Lower lobe of right lung (tissue), 2 donors: Measurements from ENCODE around the gene STK11. TPM values are rescaled to one million over a fixed set of nuclear protein-coding genes. Genes with fewer than 3 reads are reported as not detected.
"Not testable (repeated sequence)": the region's sequence is repeated elsewhere in the genome, so short reads cannot be mapped to it uniquely, and the experiment has no call there.

Source experiments
- ATAC-seq, 2 donors: fragments of 200-7000 bp; cut with Tn5 transposase; one replicate each; pipeline ENCODE4 v1.9.1; 2020 to 2022; ENCODE audit warnings: mild to moderate bottlenecking in 2 of 2, moderate library complexity in 2 of 2
- DNase-seq: peaks from one replicate; pipeline ENCODE4 v3.0.0-alpha.2; 2020
- H3K27ac ChIP-seq: fragments of 200-600 bp; one replicate; pipeline ENCODE4 v1.8.0; 2022
- H3K27me3 ChIP-seq: fragments of 200-600 bp; one replicate; pipeline ENCODE4 v1.8.0; 2022; ENCODE audit warnings: low read depth
- H3K36me3 ChIP-seq: fragments of 200-600 bp; one replicate; pipeline ENCODE4 v1.8.0; 2022; ENCODE audit warnings: mild to moderate bottlenecking
- H3K4me1 ChIP-seq: fragments of 200-600 bp; one replicate; pipeline ENCODE4 v1.8.0; 2022
- H3K4me3 ChIP-seq: fragments of 200-600 bp; one replicate; pipeline ENCODE4 v1.8.0; 2022; ENCODE audit warnings: mild to moderate bottlenecking
- H3K9me3 ChIP-seq: fragments of 200-600 bp; one replicate; pipeline ENCODE4 v1.8.0; 2022
- CTCF ChIP-seq: fragments of 200-600 bp; IDR thresholded peaks from one replicate; pipeline ENCODE4 v1.8.0; 2022; ENCODE audit warnings: antibody characterized with exemption, mild to moderate bottlenecking
- intact Hi-C: fragments of 100-400 bp; cut with DNase I; formaldehyde crosslinking; loops from one replicate; pipeline ENCODE4 v1.11.0; 2022
- total RNA-seq: library from RNA; stranded (reverse); fragmentation: NEBNext Ultra II Directional; extraction: Animal tissue kit (Norgen Biotek cat#: 25700); gene quantifications from one replicate; pipeline ENCODE4 v1.2.1, GENCODE V29; 2021
- donor health status: DM: no; HTN: yes; CAD: no; lungs with severe emphysema.

Gene STK11
- total RNA-seq, 1 donor from 2014 or later: 50.5 TPM

DNA sequence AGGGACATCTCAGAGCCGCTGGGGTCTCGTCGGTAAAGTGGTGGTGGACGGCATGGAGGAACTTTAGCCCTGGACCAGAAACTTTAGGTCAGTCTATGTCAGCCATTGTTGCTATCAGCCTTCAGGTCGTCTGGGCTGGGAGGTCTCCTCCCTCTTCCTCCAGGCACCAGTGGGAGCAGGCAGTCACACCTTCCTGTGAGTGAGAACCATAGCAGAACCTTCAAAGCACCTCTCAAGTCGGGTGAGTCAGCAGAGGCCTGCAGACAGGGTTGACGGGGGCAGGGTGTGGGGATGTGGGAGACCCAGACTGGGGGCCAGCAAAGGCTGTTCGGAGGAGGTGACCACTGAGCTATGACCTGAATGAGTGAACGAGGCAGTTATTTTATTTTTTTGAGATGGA, 16.2 kb upstream of the STK11 start:
- Histone ChIP-seq H3K27me3 (no peaks in the 10 kb centered on the region), H3K27ac (no peak overlapping the region), H3K4me3 (no peak overlapping the region), H3K36me3 (no peaks in the 10 kb centered on the region), H3K9me3 (no peaks in the 10 kb centered on the region), H3K4me1 (peaks cover 3% of the 10 kb centered on the region)
- no peak for TF ChIP-seq CTCF
- intact Hi-C loops: no loop called here
- ATAC-seq (peak; percentile 77 to 78), DNase-seq (no peak)

DNA sequence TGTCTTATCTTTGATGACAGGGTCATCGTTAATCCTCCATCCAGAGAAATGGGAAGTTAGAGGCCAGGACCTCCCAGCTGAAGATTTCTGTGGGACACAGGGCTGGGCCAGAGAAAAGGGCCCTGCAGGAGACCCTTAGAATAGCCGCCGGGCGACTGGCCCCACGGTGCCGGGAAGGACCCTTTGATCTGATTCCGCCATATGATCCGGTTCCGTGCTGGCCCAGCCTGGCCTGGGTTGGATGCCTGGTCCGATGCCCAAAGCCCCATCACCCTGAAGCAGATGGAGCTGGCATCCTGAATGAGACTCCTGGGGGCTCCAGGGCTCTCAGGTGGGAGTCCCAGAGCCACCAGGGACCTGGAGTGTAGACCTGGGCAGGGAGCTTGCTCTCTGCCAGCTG, 6.0 kb upstream of the STK11 start:
- H3K4me3 ChIP-seq: no peak overlapping the region
- H3K9me3 ChIP-seq: no peaks in the 10 kb centered on the region
- no peaks in the 10 kb centered on the region for H3K36me3 ChIP-seq
- no peaks in the 10 kb centered on the region for H3K27me3 ChIP-seq
- H3K27ac ChIP-seq: no peak overlapping the region
- peaks cover 11% of the 10 kb centered on the region for H3K4me1 ChIP-seq
- TF ChIP-seq CTCF: no peak
- DNase-seq (no peak), ATAC-seq (no peak)
- intact Hi-C loops: no loop called here

- H3K9me3 ChIP-seq, ATAC-seq, intact Hi-C loops, DNase-seq, H3K36me3 ChIP-seq, H3K4me3 ChIP-seq, H3K27ac ChIP-seq, H3K27me3 ChIP-seq: not testable (repeated sequence)
- peaks cover 19% of the 10 kb centered on the region for H3K4me1 ChIP-seq
These were observed 5.0 kb upstream of the STK11 start for GRCh38 chr19:1200614-1201013.

GRCh38 chr19:1206150-1206863, 729 bp downstream of the STK11 start:
- peaks cover 10% of the 10 kb centered on the region for H3K36me3 ChIP-seq
- H3K27me3 ChIP-seq: no peaks in the 10 kb centered on the region
- DNase-seq (no peak), ATAC-seq (no peak)
- intact Hi-C loops: no loop called here
- peaks cover 66% of the 10 kb centered on the region for H3K4me1 ChIP-seq
- peak overlapping the region; percentile 71 for H3K27ac ChIP-seq
- no peak for TF ChIP-seq CTCF
- H3K9me3 ChIP-seq: no peaks in the 10 kb centered on the region
- H3K4me3 ChIP-seq: peak overlapping the region; percentile 80

DNA sequence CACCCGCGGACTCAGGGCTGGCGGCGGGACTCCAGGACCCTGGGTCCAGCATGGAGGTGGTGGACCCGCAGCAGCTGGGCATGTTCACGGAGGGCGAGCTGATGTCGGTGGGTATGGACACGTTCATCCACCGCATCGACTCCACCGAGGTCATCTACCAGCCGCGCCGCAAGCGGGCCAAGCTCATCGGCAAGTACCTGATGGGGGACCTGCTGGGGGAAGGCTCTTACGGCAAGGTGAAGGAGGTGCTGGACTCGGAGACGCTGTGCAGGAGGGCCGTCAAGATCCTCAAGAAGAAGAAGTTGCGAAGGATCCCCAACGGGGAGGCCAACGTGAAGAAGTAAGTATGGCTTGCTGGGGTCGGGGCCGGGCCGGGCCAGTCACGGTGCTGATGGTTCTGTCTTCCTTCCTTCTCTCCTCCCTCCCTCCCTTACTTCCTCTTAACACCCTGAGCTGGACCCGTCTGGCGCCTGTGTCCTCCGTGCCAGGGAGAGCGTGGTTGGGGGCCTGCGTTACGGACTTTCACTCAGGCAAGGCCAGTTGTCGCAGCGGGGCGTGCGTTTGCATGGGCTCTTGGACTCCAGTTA, 1.4 kb downstream of the STK11 start:
- H3K36me3 ChIP-seq: peaks cover 10% of the 10 kb centered on the region
- intact Hi-C loops: no loop called here
- peak; percentile 11 to 16 for ATAC-seq
- no peaks in the 10 kb centered on the region for H3K9me3 ChIP-seq
- H3K27me3 ChIP-seq: no peaks in the 10 kb centered on the region
- H3K4me1 ChIP-seq: peaks cover 71% of the 10 kb centered on the region
- peak; percentile 71 for DNase-seq
- TF ChIP-seq CTCF: no peak
- peak overlapping the region; percentile 80 for H3K4me3 ChIP-seq
- peak overlapping the region; percentile 71 for H3K27ac ChIP-seq

DNA sequence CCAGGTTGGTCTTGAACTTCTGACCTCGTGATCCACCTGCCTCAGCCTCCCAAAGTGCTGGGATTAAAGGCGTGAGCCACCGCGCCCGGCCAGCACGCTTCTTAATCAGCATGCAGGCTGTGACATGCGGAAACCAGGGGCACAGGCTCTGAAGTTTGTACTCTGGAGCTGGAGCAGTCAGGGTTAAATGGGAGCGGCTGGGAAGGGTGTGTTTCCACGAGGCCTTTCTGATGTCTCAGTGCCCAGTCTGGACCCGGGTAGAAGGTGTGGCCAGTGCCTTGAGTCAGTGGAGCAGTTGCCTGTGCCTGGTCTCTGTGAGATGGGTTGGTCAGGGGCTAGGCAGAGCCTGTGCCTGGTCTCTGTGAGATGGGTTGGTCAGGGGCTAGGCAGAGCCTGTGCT, 3.3 kb downstream of the STK11 start:
- DNase-seq, H3K27me3 ChIP-seq, H3K9me3 ChIP-seq, H3K27ac ChIP-seq, H3K4me3 ChIP-seq, ATAC-seq, intact Hi-C loops: not testable (repeated sequence)
- peaks cover 14% of the 10 kb centered on the region for H3K36me3 ChIP-seq
- peaks cover 84% of the 10 kb centered on the region for H3K4me1 ChIP-seq
